ENCODE data around the gene MEX3C.
A peak's percentile ranks its signal among the peaks of the same experiment; 100 is the strongest.

MEX3C gene

DNA sequence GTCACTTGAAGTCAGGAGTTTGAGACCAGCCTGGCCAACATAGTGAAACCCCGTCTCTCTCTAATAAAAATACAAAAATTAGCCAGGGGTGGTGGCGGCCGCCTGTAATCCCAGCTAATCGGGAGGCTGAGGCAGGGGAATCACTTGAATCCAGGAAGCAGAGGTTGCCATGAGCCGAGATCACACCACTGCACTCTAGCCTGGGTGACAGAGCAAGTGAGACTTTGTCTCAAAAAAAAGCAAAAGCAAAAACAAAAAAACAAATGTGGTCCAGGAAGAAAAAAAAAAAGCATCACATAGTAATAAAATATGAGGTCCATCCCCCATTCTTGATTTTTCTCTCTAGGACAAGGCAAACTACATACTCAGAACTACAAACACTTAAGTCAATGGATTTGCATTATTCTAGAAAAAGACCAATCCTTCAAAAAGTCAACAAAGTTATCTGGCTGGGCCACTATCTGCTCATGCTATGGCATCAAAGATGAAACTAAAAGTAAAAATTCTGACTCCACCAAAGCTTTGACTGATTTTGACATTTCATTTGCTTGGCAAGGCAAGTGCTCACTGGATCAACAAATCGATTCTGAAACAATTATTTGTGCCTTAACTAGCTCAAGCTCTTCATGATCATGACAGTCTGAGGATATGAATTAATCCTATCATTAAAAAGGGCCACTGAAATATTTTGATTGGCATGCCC lies 28.4 kb downstream of the MEX3C start:
- TF ChIP-seq CTCF (IDR thresholded peaks at IDR 0.05; ENCODE audit: control insufficient read depth, extremely low read depth, insufficient read depth): no peak
- H3K4me3 ChIP-seq (ENCODE audit: low read depth, low read length): no peak overlapping the region
- DNase-seq (ENCODE audit: low read depth): no peak

GRCh38 chr18:51168026-51168742 lies 29.3 kb downstream of the MEX3C start:
- TF ChIP-seq CTCF (IDR thresholded peaks at IDR 0.05; ENCODE audit: control insufficient read depth, extremely low read depth, insufficient read depth): 0 out of 2 replicates have a peak, but pooled peaks have one; percentile 14
- no peak overlapping the region for H3K4me3 ChIP-seq (ENCODE audit: low read depth, low read length)

DNA sequence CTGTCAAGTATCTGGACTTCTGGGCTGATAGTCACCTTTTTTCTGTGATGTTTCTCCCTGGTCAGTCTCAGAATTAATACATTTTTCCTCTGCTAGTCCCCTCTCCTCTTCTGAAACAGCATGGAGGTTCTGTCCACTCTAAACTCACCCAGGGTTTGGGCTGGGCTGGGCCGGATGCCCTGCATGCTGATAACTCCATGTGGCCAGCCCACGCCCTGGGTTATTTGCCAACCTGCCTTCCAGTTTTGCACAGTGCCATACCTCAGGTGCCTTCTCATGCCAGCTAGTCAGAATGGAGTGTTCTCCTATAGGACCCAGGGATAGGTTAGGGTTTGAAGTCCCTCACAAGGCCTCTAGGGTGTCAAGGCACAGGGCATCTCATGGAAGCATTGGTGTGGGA lies 32.2 kb downstream of the MEX3C start:
- TF ChIP-seq CTCF (IDR thresholded peaks at IDR 0.05; ENCODE audit: control insufficient read depth, extremely low read depth, insufficient read depth): no peak
- no peak for DNase-seq (ENCODE audit: low read depth)
- H3K4me3 ChIP-seq (ENCODE audit: low read depth, low read length): no peak overlapping the region

More at GRCh38 chr18:51168026-51168742, 29.3 kb downstream of the MEX3C start:
- DNase-seq (ENCODE audit: low read depth): no peak

GRCh38 chr18:51164761-51165281 lies 32.7 kb downstream of the MEX3C start:
- H3K4me3 ChIP-seq (ENCODE audit: low read depth, low read length): no peak overlapping the region
- DNase-seq (ENCODE audit: low read depth): no peak
- no peak for TF ChIP-seq CTCF (IDR thresholded peaks at IDR 0.05; ENCODE audit: control insufficient read depth, extremely low read depth, insufficient read depth)

- no peak for DNase-seq (ENCODE audit: low read depth)
- H3K4me3 ChIP-seq (ENCODE audit: low read depth, low read length): no peak overlapping the region
- TF ChIP-seq CTCF (IDR thresholded peaks at IDR 0.05; ENCODE audit: control insufficient read depth, extremely low read depth, insufficient read depth): no peak
These were observed 33.1 kb downstream of the MEX3C start for GRCh38 chr18:51164342-51164741.

GRCh38 chr18:51163543-51163942 lies 33.9 kb downstream of the MEX3C start:
- no peak for DNase-seq (ENCODE audit: low read depth)
- no peak for TF ChIP-seq CTCF (IDR thresholded peaks at IDR 0.05; ENCODE audit: control insufficient read depth, extremely low read depth, insufficient read depth)
- H3K4me3 ChIP-seq (ENCODE audit: low read depth, low read length): no peak overlapping the region

Measured in LNCaP clone FGC (cell line).